Measurements from ENCODE around the gene CDKN2D.

DNA sequence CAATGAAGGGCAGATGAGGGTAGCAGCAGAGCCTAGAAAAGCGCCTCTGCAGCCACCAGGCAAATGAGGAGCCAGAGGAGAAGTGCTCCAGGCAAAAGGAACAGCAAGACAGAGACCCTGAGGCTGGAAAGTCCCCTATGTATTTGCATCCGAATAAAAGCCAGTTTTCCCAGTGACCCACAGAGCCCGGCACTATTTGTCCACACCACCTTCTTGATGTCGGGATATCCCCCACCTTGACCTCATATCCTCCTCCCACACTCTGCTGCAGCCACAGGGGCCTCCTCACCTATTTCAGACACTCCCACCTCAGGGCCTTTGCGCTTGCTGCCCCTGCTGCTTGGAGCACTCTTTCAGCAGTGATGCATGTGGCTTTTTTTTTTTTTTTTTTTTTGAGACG lies 18.4 kb downstream of the CDKN2D start:
- TF ChIP-seq, protein P1, sequence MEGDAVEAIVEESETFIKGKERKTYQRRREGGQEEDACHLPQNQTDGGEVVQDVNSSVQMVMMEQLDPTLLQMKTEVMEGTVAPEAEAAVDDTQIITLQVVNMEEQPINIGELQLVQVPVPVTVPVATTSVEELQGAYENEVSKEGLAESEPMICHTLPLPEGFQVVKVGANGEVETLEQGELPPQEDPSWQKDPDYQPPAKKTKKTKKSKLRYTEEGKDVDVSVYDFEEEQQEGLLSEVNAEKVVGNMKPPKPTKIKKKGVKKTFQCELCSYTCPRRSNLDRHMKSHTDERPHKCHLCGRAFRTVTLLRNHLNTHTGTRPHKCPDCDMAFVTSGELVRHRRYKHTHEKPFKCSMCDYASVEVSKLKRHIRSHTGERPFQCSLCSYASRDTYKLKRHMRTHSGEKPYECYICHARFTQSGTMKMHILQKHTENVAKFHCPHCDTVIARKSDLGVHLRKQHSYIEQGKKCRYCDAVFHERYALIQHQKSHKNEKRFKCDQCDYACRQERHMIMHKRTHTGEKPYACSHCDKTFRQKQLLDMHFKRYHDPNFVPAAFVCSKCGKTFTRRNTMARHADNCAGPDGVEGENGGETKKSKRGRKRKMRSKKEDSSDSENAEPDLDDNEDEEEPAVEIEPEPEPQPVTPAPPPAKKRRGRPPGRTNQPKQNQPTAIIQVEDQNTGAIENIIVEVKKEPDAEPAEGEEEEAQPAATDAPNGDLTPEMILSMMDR (IDR thresholded peaks at IDR 0.05; ENCODE audit: insufficient read depth, low read length, poor library complexity, severe bottlenecking), result no peak
- TF ChIP-seq EZH2phosphoT487 (conservative IDR thresholded peaks at IDR 0.05; ENCODE audit: low read length), result no peak
